COLO829 (cell line): ENCODE data around the gene ERCC2.
"Not testable (repeated sequence)": the region's sequence is repeated elsewhere in the genome, so short reads cannot be mapped to it uniquely, and the experiment has no call there.

ENCODE experiments used
- DNase-seq: peaks from one replicate; pipeline ENCODE4 v3.0.0; 2012; ENCODE audit warnings: low spot score

ERCC2 gene

GRCh38 chr19:45354241-45354842 lies 16.0 kb downstream of the ERCC2 start:
- DNase-seq: no peak

GRCh38 chr19:45352914-45353796 lies 17.2 kb downstream of the ERCC2 start:
- DNase-seq: no peak

GRCh38 chr19:45352471-45352870 lies 17.9 kb downstream of the ERCC2 start:
- no peak for DNase-seq

GRCh38 chr19:45352062-45352461 lies 18.3 kb downstream of the ERCC2 start:
- DNase-seq: no peak

- no peak for DNase-seq
These were observed 18.9 kb downstream of the ERCC2 start for GRCh38 chr19:45351401-45351952.

- DNase-seq: no peak
These were observed 19.8 kb downstream of the ERCC2 start for GRCh38 chr19:45350477-45351058.

- DNase-seq: no peak
These were observed 20.9 kb downstream of the ERCC2 start for GRCh38 chr19:45349430-45349941.

- DNase-seq: no peak
These were observed 21.3 kb downstream of the ERCC2 start for GRCh38 chr19:45349126-45349415.

GRCh38 chr19:45348367-45349125 lies 21.8 kb downstream of the ERCC2 start:
- no peak for DNase-seq

- no peak for DNase-seq
These were observed 22.6 kb downstream of the ERCC2 start for GRCh38 chr19:45347570-45348366.

GRCh38 chr19:45346449-45346848 lies 23.9 kb downstream of the ERCC2 start:
- DNase-seq: no peak

- no peak for DNase-seq
These were observed 24.9 kb downstream of the ERCC2 start for GRCh38 chr19:45345506-45345860.

- no peak for DNase-seq
These were observed 25.5 kb downstream of the ERCC2 start for GRCh38 chr19:45344621-45345505.

GRCh38 chr19:45342911-45343310 lies 27.5 kb downstream of the ERCC2 start:
- DNase-seq: no peak

GRCh38 chr19:45340899-45341453 lies 29.4 kb downstream of the ERCC2 start:
- no peak for DNase-seq

- no peak for DNase-seq
These were observed 30.0 kb downstream of the ERCC2 start, which contains the start of gene KLC3 for GRCh38 chr19:45340232-45340898. Gene KLC3, plus strand, starts transcription at chr19:45340750. Its CDS starts 4,792 bp downstream, at chr19:45345542.

- DNase-seq: no peak
These were observed 30.7 kb downstream of the ERCC2 start for GRCh38 chr19:45339629-45340028.

- no peak for DNase-seq
These were observed 33.6 kb downstream of the ERCC2 start for GRCh38 chr19:45336696-45337251.

- DNase-seq: not testable (repeated sequence)
These were observed 35.5 kb downstream of the ERCC2 start for GRCh38 chr19:45334881-45335280.
